Mononuclear cell (primary cell): ENCODE results near the gene CCDC197. TPM values are rescaled to one million over a fixed set of nuclear protein-coding genes. Genes with fewer than 3 reads are reported as not detected.

Source experiments
- H3K27me3 ChIP-seq: 2 replicates; pipeline ENCODE4 v1.6.0; 2011; ENCODE audit warnings: low read length, control low read depth; ENCODE audit not compliant: insufficient read depth
- H3K4me1 ChIP-seq: 2 replicates; pipeline ENCODE4 v1.5.1; 2011; ENCODE audit warnings: mild to moderate bottlenecking, low read length, control low read depth; ENCODE audit not compliant: insufficient read depth
- H3K4me3 ChIP-seq: 2 replicates; pipeline ENCODE4 v1.5.1; 2011; ENCODE audit warnings: mild to moderate bottlenecking, low read length, moderate library complexity
- H3K9me3 ChIP-seq: 2 replicates; pipeline ENCODE4 v1.5.1; 2011; ENCODE audit warnings: low read depth, mild to moderate bottlenecking, control low read depth, low read length
- total RNA-seq: library from RNA; depleted of rRNA; stranded (reverse); fragments of >200 nt; gene quantifications from one replicate; pipeline ENCODE4 v1.2.3, GENCODE V29; 2012

CCDC197 gene
- total RNA-seq, result not detected

DNA sequence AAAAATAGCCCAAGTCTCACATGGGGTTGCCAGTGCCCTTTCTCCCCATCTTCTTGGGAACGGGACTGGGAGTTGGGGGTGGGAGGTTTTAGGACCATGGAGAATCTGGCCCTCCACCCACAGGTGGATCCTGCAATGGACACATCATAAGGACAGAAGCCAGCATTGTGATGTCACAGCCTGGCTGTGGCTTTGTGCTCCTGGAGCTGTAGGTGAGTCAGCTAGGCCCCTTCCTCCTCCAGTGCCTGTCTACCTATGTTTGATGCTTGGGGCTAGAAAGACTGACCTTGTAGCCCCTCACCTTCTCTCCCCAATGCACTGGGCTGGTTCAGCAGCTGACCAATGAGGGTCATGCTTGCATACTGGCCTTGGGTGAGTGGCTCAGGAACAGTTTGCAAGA is at the start of gene CCDC197:
TSS of gene CCDC197 (plus strand) at position 220 of the 400 bp plus-strand sequence. CDS start 831 bp downstream, outside the sequence.
- Histone ChIP-seq H3K27me3 (no peaks in the 10 kb centered on the region), H3K4me1 (peaks cover 6% of the 10 kb centered on the region), H3K9me3 (no peaks in the 10 kb centered on the region), H3K4me3 (no peak within 1 kb of the TSS)

- no peak overlapping the region for H3K4me3 ChIP-seq
- no peaks in the 10 kb centered on the region for H3K9me3 ChIP-seq
- H3K27me3 ChIP-seq, result no peaks in the 10 kb centered on the region
- H3K4me1 ChIP-seq, result peaks cover 15% of the 10 kb centered on the region
These were observed 47.5 kb upstream of the CCDC197 start for GRCh38 chr14:93949511-93950075.

DNA sequence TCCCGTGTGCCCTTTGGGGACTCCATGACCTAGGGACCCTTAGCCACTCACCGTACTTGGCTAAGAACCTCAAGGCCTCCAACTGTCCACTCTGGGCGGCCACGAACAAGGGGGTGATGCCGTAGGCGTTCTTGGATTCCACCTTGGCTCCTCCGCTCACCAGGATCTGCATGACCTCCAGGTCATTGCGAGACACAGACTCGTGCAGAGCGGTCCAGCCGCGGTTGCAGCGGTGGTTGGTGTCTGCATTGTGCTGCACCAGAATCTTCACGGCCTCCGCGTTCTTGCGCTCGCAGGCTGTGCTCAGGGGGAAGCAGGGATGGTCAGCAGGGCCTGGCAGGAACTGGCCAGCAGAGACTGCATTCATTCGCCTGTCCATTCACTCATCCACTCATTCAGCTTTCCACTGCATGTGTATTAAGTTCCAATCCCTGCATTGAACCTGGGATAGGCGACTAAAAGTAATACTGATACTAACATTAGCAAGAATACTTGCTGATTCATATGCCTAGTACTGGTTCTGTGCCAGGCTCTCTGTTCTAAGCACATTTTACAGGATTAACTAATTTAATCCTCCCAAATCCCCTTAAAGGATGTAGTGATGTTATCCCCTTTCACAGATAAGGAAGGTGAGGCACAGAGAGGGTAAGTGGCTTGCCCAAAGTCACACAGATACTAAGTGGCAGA is 46.0 kb upstream of the CCDC197 start:
- no peak overlapping the region for H3K4me3 ChIP-seq
- H3K27me3 ChIP-seq, result no peaks in the 10 kb centered on the region
- peaks cover 30% of the 10 kb centered on the region for H3K4me1 ChIP-seq
- H3K9me3 ChIP-seq, result no peaks in the 10 kb centered on the region

GRCh38 chr14:93951635-93952540 is 45.2 kb upstream of the CCDC197 start:
- Histone ChIP-seq H3K9me3 (no peaks in the 10 kb centered on the region), H3K27me3 (no peaks in the 10 kb centered on the region), H3K4me3 (no peak overlapping the region), H3K4me1 (peaks cover 38% of the 10 kb centered on the region)

DNA sequence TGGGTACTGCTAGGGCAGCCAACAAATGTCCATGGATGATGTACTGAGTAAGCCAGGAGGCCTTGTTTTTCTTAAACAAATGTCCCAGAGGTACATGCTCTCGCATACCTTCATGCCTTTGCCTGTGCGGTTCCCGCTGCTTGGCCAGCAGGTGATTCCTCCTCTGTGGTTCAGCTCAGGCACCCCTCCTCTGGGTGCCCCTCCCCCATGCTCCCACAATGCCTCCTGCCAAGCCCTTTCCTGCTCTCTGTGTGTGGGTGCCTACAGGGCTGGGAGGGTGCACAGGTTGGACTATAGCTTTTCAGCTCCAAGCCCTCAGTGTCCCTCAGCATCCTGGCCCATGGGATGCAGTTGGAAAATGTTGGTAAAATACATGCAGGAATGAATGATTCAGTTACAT is 44.3 kb upstream of the CCDC197 start:
- H3K4me3 ChIP-seq, result no peak overlapping the region
- peaks cover 46% of the 10 kb centered on the region for H3K4me1 ChIP-seq
- no peaks in the 10 kb centered on the region for H3K9me3 ChIP-seq
- H3K27me3 ChIP-seq, result no peaks in the 10 kb centered on the region

GRCh38 chr14:93953263-93953662 is 43.8 kb upstream of the CCDC197 start:
- no peaks in the 10 kb centered on the region for H3K27me3 ChIP-seq
- H3K9me3 ChIP-seq, result no peaks in the 10 kb centered on the region
- H3K4me3 ChIP-seq, result no peak overlapping the region
- H3K4me1 ChIP-seq, result peaks cover 51% of the 10 kb centered on the region

- Histone ChIP-seq H3K9me3 (no peaks in the 10 kb centered on the region), H3K4me3 (no peak overlapping the region), H3K4me1 (peaks cover 57% of the 10 kb centered on the region)
These were observed 43.2 kb upstream of the CCDC197 start for GRCh38 chr14:93953739-93954515.

GRCh38 chr14:93954516-93954830 is 42.6 kb upstream of the CCDC197 start:
- no peaks in the 10 kb centered on the region for H3K9me3 ChIP-seq
- H3K4me3 ChIP-seq, result no peak overlapping the region
- peaks cover 63% of the 10 kb centered on the region for H3K4me1 ChIP-seq
- H3K27me3 ChIP-seq, result no peaks in the 10 kb centered on the region

More at GRCh38 chr14:93953739-93954515, 43.2 kb upstream of the CCDC197 start:
- no peaks in the 10 kb centered on the region for H3K27me3 ChIP-seq

- H3K9me3 ChIP-seq, result no peaks in the 10 kb centered on the region
- peaks cover 70% of the 10 kb centered on the region for H3K4me1 ChIP-seq
- H3K4me3 ChIP-seq, result peak overlapping the region; percentile 12
- H3K27me3 ChIP-seq, result no peaks in the 10 kb centered on the region
These were observed 41.9 kb upstream of the CCDC197 start for GRCh38 chr14:93954900-93955849.

GRCh38 chr14:93955850-93956481 is 41.1 kb upstream of the CCDC197 start:
- no peaks in the 10 kb centered on the region for H3K27me3 ChIP-seq
- H3K9me3 ChIP-seq, result no peaks in the 10 kb centered on the region
- peaks cover 76% of the 10 kb centered on the region for H3K4me1 ChIP-seq
- H3K4me3 ChIP-seq, result peak overlapping the region; percentile 12

GRCh38 chr14:93956514-93957332 is 40.4 kb upstream of the CCDC197 start:
- Histone ChIP-seq H3K9me3 (no peaks in the 10 kb centered on the region), H3K4me1 (peaks cover 84% of the 10 kb centered on the region), H3K4me3 (no peak overlapping the region), H3K27me3 (no peaks in the 10 kb centered on the region)

DNA sequence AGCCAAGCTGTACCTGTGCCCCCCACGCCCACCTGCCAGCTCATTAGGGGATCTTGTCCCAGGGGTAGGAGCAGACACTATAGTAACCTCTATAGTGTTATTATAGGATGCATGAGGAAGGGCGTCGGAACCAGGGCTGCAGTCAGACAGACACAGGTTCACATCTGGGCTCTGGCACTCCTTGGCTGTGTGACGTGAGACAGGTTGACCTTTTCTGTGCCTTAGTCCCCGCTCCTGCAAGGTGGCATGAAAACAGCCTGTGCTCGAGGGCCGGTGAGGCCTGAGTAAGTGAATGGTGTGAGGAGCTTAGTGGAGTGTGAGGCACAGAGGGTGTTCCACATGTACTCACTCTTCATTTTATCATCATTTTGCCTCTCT is 39.8 kb upstream of the CCDC197 start:
- H3K27me3 ChIP-seq, result no peaks in the 10 kb centered on the region
- no peaks in the 10 kb centered on the region for H3K9me3 ChIP-seq
- peaks cover 90% of the 10 kb centered on the region for H3K4me1 ChIP-seq
- no peak overlapping the region for H3K4me3 ChIP-seq
